ENCODE measurements around the gene EIF4G3.
"Not testable (repeated sequence)": the region's sequence is repeated elsewhere in the genome, so short reads cannot be mapped to it uniquely, and the experiment has no call there.

The EIF4G3 gene

GRCh38 chr1:21106709-21107108, 70.0 kb downstream of the EIF4G3 start:
- DNase-seq (ENCODE audit: low read depth, low spot score), result no peak

DNA sequence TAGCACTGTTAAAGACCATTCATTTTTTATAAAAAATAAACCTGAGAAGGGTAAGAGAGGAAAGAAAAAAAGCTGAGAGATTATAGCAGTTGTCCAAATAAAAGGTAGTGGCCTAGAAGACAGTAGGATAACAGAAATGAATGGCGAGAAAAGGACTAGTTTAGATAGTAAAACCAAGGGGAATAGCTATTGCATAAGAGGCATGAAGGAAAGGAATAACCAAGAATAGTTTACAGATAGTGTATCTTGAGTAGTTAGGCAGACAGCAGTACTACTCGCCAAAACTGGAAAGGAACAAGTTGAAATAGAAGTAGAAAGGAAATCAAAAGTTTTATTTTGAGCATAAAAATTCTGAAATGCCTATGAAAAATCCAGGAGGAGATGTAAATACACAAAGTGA, 70.5 kb downstream of the EIF4G3 start:
- no peak for DNase-seq (ENCODE audit: low read depth, low spot score)

- no peak for DNase-seq (ENCODE audit: low read depth, low spot score)
Measured at GRCh38 chr1:21105807-21106206, 70.9 kb downstream of the EIF4G3 start.

- no peak for DNase-seq (ENCODE audit: low read depth, low spot score)
Measured at GRCh38 chr1:21104683-21105082, 72.0 kb downstream of the EIF4G3 start.

- no peak for DNase-seq (ENCODE audit: low read depth, low spot score)
Measured at GRCh38 chr1:21100481-21100921, 76.2 kb downstream of the EIF4G3 start.

GRCh38 chr1:21099869-21100131, 76.9 kb downstream of the EIF4G3 start:
- no peak for DNase-seq (ENCODE audit: low read depth, low spot score)

DNA sequence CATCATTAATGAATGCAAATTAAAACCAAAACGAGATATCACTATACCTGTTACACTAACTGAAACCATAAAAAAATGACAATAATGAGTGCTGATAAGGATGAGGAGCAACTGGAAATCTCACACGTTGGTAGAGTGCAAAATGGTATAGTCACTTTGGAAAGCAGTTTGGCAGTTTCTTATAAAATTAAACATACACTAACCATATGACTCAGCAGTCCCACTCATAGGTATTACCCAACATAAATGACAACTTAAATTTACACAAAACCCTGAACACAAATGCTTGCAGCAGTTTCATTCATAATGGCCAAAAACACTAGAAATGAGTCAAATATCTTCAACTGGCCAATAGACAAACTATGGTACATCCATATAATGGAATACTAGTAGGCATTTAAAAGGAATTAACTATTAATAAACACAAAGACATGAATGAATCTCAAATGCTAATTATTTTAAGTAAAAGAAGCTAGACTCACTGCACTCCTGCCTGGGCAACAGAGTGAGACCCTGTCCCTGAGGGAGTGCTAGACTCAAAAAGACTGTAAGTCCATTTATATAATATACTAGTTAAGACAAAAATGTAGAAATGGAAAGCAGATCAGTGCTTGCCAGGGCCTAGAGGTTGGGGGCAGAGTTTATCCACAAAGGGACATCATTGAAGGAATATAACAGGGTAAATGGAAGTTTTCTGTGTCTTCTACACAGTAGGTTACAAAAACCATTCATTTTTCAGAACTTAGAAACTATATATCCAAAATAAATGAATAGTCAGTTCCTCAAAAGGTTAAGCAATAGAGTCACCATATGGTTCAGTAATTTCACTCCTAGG, 77.4 kb downstream of the EIF4G3 start:
- DNase-seq (ENCODE audit: low read depth, low spot score), result no peak

- no peak for DNase-seq (ENCODE audit: low read depth, low spot score)
Measured at GRCh38 chr1:21098186-21098915, 78.3 kb downstream of the EIF4G3 start.

- no peak for DNase-seq (ENCODE audit: low read depth, low spot score)
Measured at GRCh38 chr1:21097729-21098128, 79.0 kb downstream of the EIF4G3 start.

- DNase-seq (ENCODE audit: low read depth, low spot score), result no peak
Measured at GRCh38 chr1:21095976-21096375, 80.7 kb downstream of the EIF4G3 start.

DNA sequence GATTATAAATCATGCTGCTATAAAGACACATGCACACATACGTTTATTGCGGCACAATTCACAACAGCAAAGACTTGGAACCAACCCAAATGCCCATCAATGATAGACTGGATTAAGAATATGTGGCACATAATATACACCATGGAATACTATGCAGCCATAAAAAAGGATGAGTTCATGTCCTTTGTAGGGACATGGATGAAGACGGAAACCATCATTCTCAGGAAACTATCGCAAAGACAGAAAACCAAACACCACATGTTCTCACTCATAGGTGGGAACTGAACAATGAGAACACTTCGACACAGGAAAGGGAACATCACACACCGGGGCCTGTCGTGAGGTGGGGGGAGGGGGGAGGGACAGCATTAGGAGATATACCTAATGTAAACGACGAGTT, 82.4 kb downstream of the EIF4G3 start:
- DNase-seq (ENCODE audit: low read depth, low spot score), result not testable (repeated sequence)

DNA sequence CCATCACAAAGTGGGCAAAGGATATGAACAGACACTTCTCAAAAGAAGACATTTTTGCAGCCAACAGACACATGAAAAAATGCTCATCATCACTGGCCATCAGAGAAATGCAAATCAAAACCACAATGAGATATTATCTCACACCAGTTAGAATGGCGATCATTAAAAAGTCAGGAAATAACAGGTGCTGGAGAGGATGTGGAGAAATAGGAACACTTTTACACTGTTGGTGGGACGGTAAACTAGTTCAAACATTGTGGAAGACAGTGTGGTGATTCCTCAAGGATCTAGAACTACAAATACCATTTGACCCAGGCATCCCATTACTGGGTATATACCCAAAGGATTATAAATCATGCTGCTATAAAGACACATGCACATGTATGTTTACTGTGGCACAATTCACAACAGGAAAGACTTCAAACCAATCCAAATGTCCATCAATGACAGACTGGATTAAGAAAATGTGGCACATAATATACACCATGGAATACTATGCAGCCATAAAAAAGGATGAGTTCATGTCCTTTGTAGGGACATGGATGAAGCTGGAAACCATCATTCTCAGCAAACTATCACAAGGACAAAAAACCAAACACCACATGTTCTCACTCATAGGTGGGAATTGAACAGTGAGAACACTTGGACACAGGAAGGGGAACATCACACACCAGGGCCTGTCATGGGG, 83.3 kb downstream of the EIF4G3 start:
- DNase-seq (ENCODE audit: low read depth, low spot score), result not testable (repeated sequence)

DNA sequence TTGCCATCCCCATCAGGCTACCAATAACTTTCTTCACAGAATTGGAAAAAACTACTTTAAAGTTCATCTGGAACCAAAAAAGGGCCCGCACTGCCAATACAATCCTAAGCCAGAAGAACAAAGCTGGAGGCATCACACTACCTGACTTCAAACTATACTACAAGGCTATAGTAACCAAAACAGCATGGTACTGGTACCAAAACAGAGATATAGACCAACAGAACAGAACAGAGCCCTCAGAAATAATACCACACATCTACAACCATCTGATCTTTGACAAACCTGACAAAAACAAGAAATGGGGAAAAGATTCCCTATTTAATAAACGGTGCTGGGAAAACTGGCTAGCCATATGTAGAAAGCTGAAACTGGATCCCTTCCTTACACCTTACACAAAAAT, 84.2 kb downstream of the EIF4G3 start:
- DNase-seq (ENCODE audit: low read depth, low spot score), result not testable (repeated sequence)

GRCh38 chr1:21091053-21091690, 85.5 kb downstream of the EIF4G3 start:
- DNase-seq (ENCODE audit: low read depth, low spot score), result not testable (repeated sequence)

GRCh38 chr1:21090463-21090862, 86.2 kb downstream of the EIF4G3 start:
- no peak for DNase-seq (ENCODE audit: low read depth, low spot score)

GRCh38 chr1:21089731-21090130, 87.0 kb downstream of the EIF4G3 start:
- no peak for DNase-seq (ENCODE audit: low read depth, low spot score)

- DNase-seq (ENCODE audit: low read depth, low spot score), result no peak
Measured at GRCh38 chr1:21089299-21089698, 87.4 kb downstream of the EIF4G3 start.

DNA sequence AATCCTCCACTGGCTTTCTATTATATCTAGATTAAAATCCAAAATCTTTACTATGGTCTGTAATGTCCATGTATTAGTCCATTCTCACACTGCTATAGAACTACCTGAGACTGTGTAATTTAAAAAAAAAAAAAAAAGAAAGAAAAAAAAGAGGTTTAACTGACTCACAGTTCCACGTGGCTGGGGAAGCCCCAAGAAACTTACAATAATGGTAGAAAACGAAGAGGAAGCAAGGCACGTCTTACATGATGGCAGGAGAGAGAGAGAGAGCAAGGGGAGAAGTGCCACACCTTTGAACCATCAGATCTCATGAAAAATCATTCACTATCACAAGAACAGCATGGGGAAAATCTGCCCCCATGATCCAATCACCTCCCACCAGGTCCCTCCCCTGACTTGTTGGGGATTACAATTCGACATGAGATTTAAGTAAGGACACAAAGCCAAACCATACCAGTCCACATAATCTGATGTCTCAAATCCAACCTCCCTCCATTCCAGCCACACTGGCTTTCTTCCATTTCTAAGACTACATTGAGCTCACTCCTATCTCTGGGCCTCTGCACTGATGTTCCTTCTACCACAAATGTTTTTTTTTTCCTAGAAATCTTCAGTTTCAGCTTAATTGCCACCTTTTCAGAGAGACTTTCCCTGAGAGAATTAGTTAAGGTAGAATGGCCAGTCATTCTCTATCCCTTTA, 92.4 kb downstream of the EIF4G3 start:
- DNase-seq (ENCODE audit: low read depth, low spot score), result no peak

- DNase-seq (ENCODE audit: low read depth, low spot score), result no peak
Measured at GRCh38 chr1:21082073-21082472, 94.6 kb downstream of the EIF4G3 start.

- no peak for DNase-seq (ENCODE audit: low read depth, low spot score)
Measured at GRCh38 chr1:21077085-21077484, 99.6 kb downstream of the EIF4G3 start.

DNA sequence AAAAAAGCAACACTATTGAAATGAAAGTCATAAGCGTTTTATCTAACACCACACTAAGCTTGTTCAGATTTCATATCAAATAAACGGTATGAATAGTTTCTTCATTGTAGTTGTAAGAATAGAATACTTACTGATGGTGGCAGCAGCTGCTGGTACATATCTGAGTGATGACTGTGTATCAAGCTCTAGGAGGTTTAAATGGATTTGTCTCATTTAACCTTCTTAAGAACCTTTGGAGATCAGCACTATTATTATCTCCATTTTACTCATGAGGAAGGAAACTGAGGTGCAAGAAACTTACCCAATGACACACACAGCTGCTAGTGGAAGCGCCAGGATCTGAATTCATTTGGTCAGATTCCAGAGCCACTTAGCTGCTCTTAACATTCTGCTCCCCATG, 104.0 kb downstream of the EIF4G3 start:
- DNase-seq (ENCODE audit: low read depth, low spot score), result no peak

DNA sequence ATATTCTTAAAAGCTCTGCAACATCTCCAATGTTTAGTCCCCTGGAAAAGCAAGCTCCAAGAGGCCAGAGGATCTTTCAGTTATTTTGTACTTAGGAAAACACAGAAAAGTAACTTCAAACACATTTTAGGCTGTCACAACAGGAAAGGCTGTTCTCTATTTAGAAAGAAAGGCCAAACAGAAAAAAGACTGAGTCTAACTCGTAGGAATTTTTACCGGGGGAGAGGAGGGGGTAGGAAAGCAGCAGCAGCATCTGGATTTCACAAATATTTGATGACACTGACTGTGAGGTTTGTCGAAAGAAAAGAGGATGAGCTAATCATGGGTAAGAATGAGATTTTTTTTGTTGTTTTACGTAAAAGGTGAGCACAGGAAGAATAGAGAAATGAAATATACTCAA, 107.1 kb downstream of the EIF4G3 start:
- no peak for DNase-seq (ENCODE audit: low read depth, low spot score)
